22Rv1 (cell line): Measurements from ENCODE around the gene DUSP22.

Experiments used
- H3K27ac ChIP-seq: fragments of 450-650 bp; 2 replicates; pipeline ENCODE4 v1.5.1; 2017
- CTCF ChIP-seq: fragments of 450-650 bp; IDR thresholded peaks from 2 replicates; pipeline ENCODE4 v1.5.1; 2017; ENCODE audit warnings: mild to moderate bottlenecking
- ZFX ChIP-seq: fragments of 450-650 bp; IDR thresholded peaks from 2 replicates; pipeline ENCODE4 v1.6.1; 2017; ENCODE audit warnings: antibody characterized with exemption, borderline replicate concordance

Gene DUSP22

GRCh38 chr6:303263-303662, 11.0 kb downstream of the DUSP22 start:
- no peak overlapping the region for H3K27ac ChIP-seq
- TF ChIP-seq CTCF (no peak), ZFX (no peak)

- H3K27ac ChIP-seq = no peak overlapping the region
- TF ChIP-seq ZFX = no peak
- TF ChIP-seq CTCF = peak; percentile 59
Measured at GRCh38 chr6:303948-304558, 11.8 kb downstream of the DUSP22 start.

- TF ChIP-seq ZFX (no peak), CTCF (no peak)
- H3K27ac ChIP-seq = no peak overlapping the region
Measured at GRCh38 chr6:304833-305370, 12.6 kb downstream of the DUSP22 start.

GRCh38 chr6:305371-306206, 13.3 kb downstream of the DUSP22 start:
- TF ChIP-seq ZFX (no peak), CTCF (no peak)

GRCh38 chr6:306641-307061, 14.4 kb downstream of the DUSP22 start:
- no peak overlapping the region for H3K27ac ChIP-seq

More at GRCh38 chr6:305371-306206, 13.3 kb downstream of the DUSP22 start:
- no peak overlapping the region for H3K27ac ChIP-seq

GRCh38 chr6:307065-307814, 15.0 kb downstream of the DUSP22 start:
- TF ChIP-seq ZFX (no peak), CTCF (no peak)
- H3K27ac ChIP-seq = no peak overlapping the region

More at GRCh38 chr6:306641-307061, 14.4 kb downstream of the DUSP22 start:
- TF ChIP-seq ZFX (no peak), CTCF (no peak)
